ENCODE data around the gene CCR5. TPM values are rescaled to one million over a fixed set of nuclear protein-coding genes. Genes with fewer than 3 reads are reported as not detected.
"Not testable (repeated sequence)": the region's sequence is repeated elsewhere in the genome, so short reads cannot be mapped to it uniquely, and the experiment has no call there.

The CCR5 gene
- total RNA-seq, 2 experiments from 2014 or later: 21.6 to 25.2 TPM

GRCh38 chr3:46395210-46395661 lies 24.5 kb downstream of the CCR5 start:
- peaks cover 2% of the 10 kb centered on the region for H3K9me3 Mint-ChIP-seq
- peaks cover 6% of the 10 kb centered on the region for H3K27me3 Mint-ChIP-seq
- H3K36me3 Mint-ChIP-seq (ENCODE audit: low read depth): no peaks in the 10 kb centered on the region
- no peak overlapping the region for H3K27ac Mint-ChIP-seq
- ChIA-PET CTCF (interaction anchor here (1.0 kb wide), 1 partner anchor 17 kb away, joined by 3 read pairs; no protein-coding TSS in a partner anchor), POLR2A (no interaction called here)
- DNase-seq: no peak
- no peak overlapping the region for H3K4me3 Mint-ChIP-seq
- H3K4me1 Mint-ChIP-seq: peaks cover 18% of the 10 kb centered on the region

- H3K4me3 Mint-ChIP-seq: no peak overlapping the region
- peaks cover 2% of the 10 kb centered on the region for H3K9me3 Mint-ChIP-seq
- H3K36me3 Mint-ChIP-seq (ENCODE audit: low read depth): no peaks in the 10 kb centered on the region
- H3K27me3 Mint-ChIP-seq: peaks cover 6% of the 10 kb centered on the region
- ChIA-PET CTCF (interaction anchor here (0.6 to 1.0 kb wide), 2 partner anchors 18 to 103 kb away, joined by 3 read pairs; no protein-coding TSS in a partner anchor), POLR2A (no interaction called here)
- DNase-seq: no peak
- no peak overlapping the region for H3K27ac Mint-ChIP-seq
- peaks cover 18% of the 10 kb centered on the region for H3K4me1 Mint-ChIP-seq
Measured at GRCh38 chr3:46395766-46396530, 25.2 kb downstream of the CCR5 start.

- ChIA-PET CTCF (no interaction called here), POLR2A (no interaction called here)
- H3K9me3 Mint-ChIP-seq: peaks cover 2% of the 10 kb centered on the region
- H3K4me1 Mint-ChIP-seq: peaks cover 18% of the 10 kb centered on the region
- H3K4me3 Mint-ChIP-seq: no peak overlapping the region
- peaks cover 6% of the 10 kb centered on the region for H3K27me3 Mint-ChIP-seq
- DNase-seq: no peak
- H3K36me3 Mint-ChIP-seq (ENCODE audit: low read depth): no peaks in the 10 kb centered on the region
- no peak overlapping the region for H3K27ac Mint-ChIP-seq
Measured at GRCh38 chr3:46397111-46397510, 26.4 kb downstream of the CCR5 start.

- ChIA-PET POLR2A (no interaction called here), CTCF (interaction anchor here (0.6 to 1.0 kb wide), 3 partner anchors 9 to 485 kb away, joined by 3 to 4 read pairs (median 4); no protein-coding TSS in a partner anchor)
- Mint-ChIP-seq H3K4me1 (peaks cover 18% of the 10 kb centered on the region), H3K27ac (no peak overlapping the region), H3K27me3 (peaks cover 12% of the 10 kb centered on the region), H3K36me3 (ENCODE audit: low read depth) (no peaks in the 10 kb centered on the region), H3K9me3 (peaks cover 4% of the 10 kb centered on the region), H3K4me3 (no peak overlapping the region)
- no peak for DNase-seq
Measured at GRCh38 chr3:46398186-46398955, 27.6 kb downstream of the CCR5 start.

- no peak overlapping the region for H3K27ac Mint-ChIP-seq
- peaks cover 12% of the 10 kb centered on the region for H3K27me3 Mint-ChIP-seq
- DNase-seq: no peak
- ChIA-PET POLR2A (no interaction called here), CTCF (interaction anchor here (1.4 to 1.5 kb wide), 2 partner anchors 25 to 49 kb away, joined by 3 read pairs; no protein-coding TSS in a partner anchor)
- no peak overlapping the region for H3K4me3 Mint-ChIP-seq
- H3K36me3 Mint-ChIP-seq (ENCODE audit: low read depth): no peaks in the 10 kb centered on the region
- H3K9me3 Mint-ChIP-seq: peaks cover 4% of the 10 kb centered on the region
- peaks cover 18% of the 10 kb centered on the region for H3K4me1 Mint-ChIP-seq
Measured at GRCh38 chr3:46399098-46399497, 28.4 kb downstream of the CCR5 start.

GRCh38 chr3:46399557-46399956 lies 28.8 kb downstream of the CCR5 start:
- Mint-ChIP-seq H3K27ac (no peak overlapping the region), H3K4me3 (no peak overlapping the region), H3K9me3 (peaks cover 4% of the 10 kb centered on the region), H3K36me3 (ENCODE audit: low read depth) (no peaks in the 10 kb centered on the region), H3K4me1 (peaks cover 18% of the 10 kb centered on the region), H3K27me3 (peaks cover 12% of the 10 kb centered on the region)
- no peak for DNase-seq
- ChIA-PET POLR2A (no interaction called here), CTCF (interaction anchor here (1.1 to 1.5 kb wide), 4 partner anchors 18 to 49 kb away, joined by 3 to 4 read pairs (median 3); no protein-coding TSS in a partner anchor)

GRCh38 chr3:46400000-46400734 lies 29.4 kb downstream of the CCR5 start:
- Mint-ChIP-seq H3K4me1 (peaks cover 18% of the 10 kb centered on the region), H3K4me3 (no peak overlapping the region), H3K27ac (no peak overlapping the region), H3K9me3 (peaks cover 4% of the 10 kb centered on the region), H3K36me3 (ENCODE audit: low read depth) (no peaks in the 10 kb centered on the region), H3K27me3 (peaks cover 12% of the 10 kb centered on the region)
- DNase-seq: no peak
- ChIA-PET POLR2A (no interaction called here), CTCF (interaction anchor here (1.1 to 1.5 kb wide), 4 partner anchors 18 to 50 kb away, joined by 3 to 4 read pairs (median 3); no protein-coding TSS in a partner anchor)

GRCh38 chr3:46400846-46401245 lies 30.1 kb downstream of the CCR5 start:
- H3K9me3 Mint-ChIP-seq: peaks cover 4% of the 10 kb centered on the region
- H3K27ac Mint-ChIP-seq: no peak overlapping the region
- DNase-seq: no peak
- ChIA-PET CTCF (no interaction called here), POLR2A (no interaction called here)
- H3K27me3 Mint-ChIP-seq: peaks cover 12% of the 10 kb centered on the region
- H3K36me3 Mint-ChIP-seq (ENCODE audit: low read depth): no peaks in the 10 kb centered on the region
- no peak overlapping the region for H3K4me3 Mint-ChIP-seq
- H3K4me1 Mint-ChIP-seq: peaks cover 16% of the 10 kb centered on the region

GRCh38 chr3:46401579-46401978 lies 30.8 kb downstream of the CCR5 start:
- H3K4me3 Mint-ChIP-seq: no peak overlapping the region
- POLR2A ChIA-PET: no interaction called here
- peaks cover 14% of the 10 kb centered on the region for H3K4me1 Mint-ChIP-seq
- peaks cover 4% of the 10 kb centered on the region for H3K9me3 Mint-ChIP-seq
- DNase-seq: no peak
- CTCF ChIA-PET: no interaction called here
- H3K27ac Mint-ChIP-seq: no peak overlapping the region
- H3K27me3 Mint-ChIP-seq: peaks cover 12% of the 10 kb centered on the region
- no peaks in the 10 kb centered on the region for H3K36me3 Mint-ChIP-seq (ENCODE audit: low read depth)

GRCh38 chr3:46402902-46403301 lies 32.2 kb downstream of the CCR5 start:
- POLR2A ChIA-PET; H3K27ac Mint-ChIP-seq; H3K9me3 Mint-ChIP-seq; DNase-seq; H3K4me3 Mint-ChIP-seq; H3K36me3 Mint-ChIP-seq (ENCODE audit: low read depth); H3K27me3 Mint-ChIP-seq: not testable (repeated sequence)
- H3K4me1 Mint-ChIP-seq: peaks cover 18% of the 10 kb centered on the region
- CTCF ChIA-PET: interaction anchor here (1.5 to 1.7 kb wide), 2 partner anchors 33 to 135 kb away, joined by 3 to 4 read pairs; no protein-coding TSS in a partner anchor

GRCh38 chr3:46405301-46406019 lies 34.7 kb downstream of the CCR5 start:
- no peak for DNase-seq
- no peak overlapping the region for H3K27ac Mint-ChIP-seq
- peaks cover 3% of the 10 kb centered on the region for H3K9me3 Mint-ChIP-seq
- peaks cover 7% of the 10 kb centered on the region for H3K27me3 Mint-ChIP-seq
- peaks cover 12% of the 10 kb centered on the region for H3K36me3 Mint-ChIP-seq (ENCODE audit: low read depth)
- H3K4me1 Mint-ChIP-seq: peaks cover 40% of the 10 kb centered on the region
- no peak overlapping the region for H3K4me3 Mint-ChIP-seq
- CTCF ChIA-PET: interaction anchor here (0.7 kb wide), 1 partner anchor 456 kb away, joined by 4 read pairs; no protein-coding TSS in a partner anchor
- POLR2A ChIA-PET: no interaction called here

GRCh38 chr3:46406443-46406787 lies 35.7 kb downstream of the CCR5 start:
- CTCF ChIA-PET: interaction anchor here (1.4 kb wide), 1 partner anchor 28 kb away, joined by 4 read pairs; no protein-coding TSS in a partner anchor
- no peak for DNase-seq
- H3K27ac Mint-ChIP-seq: peak overlapping the region; percentile 93
- peaks cover 40% of the 10 kb centered on the region for H3K4me1 Mint-ChIP-seq
- H3K9me3 Mint-ChIP-seq: peaks cover 3% of the 10 kb centered on the region
- H3K27me3 Mint-ChIP-seq: peaks cover 7% of the 10 kb centered on the region
- peaks cover 12% of the 10 kb centered on the region for H3K36me3 Mint-ChIP-seq (ENCODE audit: low read depth)
- peak overlapping the region; percentile 77 for H3K4me3 Mint-ChIP-seq
- POLR2A ChIA-PET: no interaction called here

Measured in activated CD4-positive, alpha-beta T cell treated with anti-CD3 and anti-CD28 coated beads, Interleukin-2, amount 10 ng/mL, durations not matched to agents 7 days and 5 days (primary cell).